ENCODE measurements around the gene TRIM24.
A peak's percentile ranks its signal among the peaks of the same experiment; 100 is the strongest.
"Not testable (repeated sequence)": the region's sequence is repeated elsewhere in the genome, so short reads cannot be mapped to it uniquely, and the experiment has no call there.

Gene TRIM24

DNA sequence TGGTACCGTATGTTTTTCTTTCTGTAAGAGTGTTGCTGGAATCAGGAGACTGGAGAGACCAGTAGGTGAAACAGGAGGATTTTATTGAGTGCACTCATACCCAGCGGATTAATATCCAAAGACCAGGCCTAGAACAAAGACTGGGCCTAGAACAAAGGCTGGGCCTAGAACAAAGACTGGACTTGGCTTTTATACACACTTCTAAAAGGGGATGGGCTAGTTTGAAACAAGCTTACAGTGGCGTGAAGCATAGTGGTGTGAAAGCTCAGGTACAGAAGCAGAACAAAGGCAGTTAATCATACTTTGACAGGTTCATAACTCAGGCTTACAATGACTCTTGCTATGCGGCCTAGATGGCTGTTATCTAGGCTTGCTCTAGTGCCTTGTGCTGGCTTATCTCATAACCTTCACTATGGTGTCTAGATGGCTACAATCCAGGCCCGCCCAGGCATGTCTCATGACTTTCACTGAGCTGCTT, 67.7 kb downstream of the TRIM24 start:
- H3K4me3 ChIP-seq (ENCODE audit: low read depth, low read length): no peak overlapping the region
- DNase-seq: peak; percentile 4

DNA sequence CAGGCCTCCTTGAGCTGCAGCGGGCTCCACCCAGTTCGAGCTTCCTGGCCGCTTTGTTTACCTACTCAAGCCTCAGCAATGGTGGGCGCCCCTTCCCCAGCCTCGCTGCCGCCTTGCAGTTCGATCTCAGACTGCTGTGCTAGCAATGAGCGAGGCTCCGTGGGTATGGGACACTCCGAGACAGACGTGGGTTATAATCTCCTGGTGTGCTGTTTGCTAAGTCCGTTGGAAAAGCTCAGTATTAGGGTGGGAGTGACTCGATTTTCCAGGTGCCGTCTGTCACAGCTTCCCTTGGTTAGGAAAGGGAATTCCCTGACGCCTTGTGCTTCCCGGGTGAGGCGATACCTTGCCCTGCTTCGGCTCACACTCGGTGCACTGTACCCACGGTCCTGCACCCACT, 76.8 kb downstream of the TRIM24 start:
- DNase-seq; H3K27ac ChIP-seq; in situ Hi-C loops (cut with HindIII; ENCODE audit: low pct_ligation_motif_present, low sequenced_read_pairs); H3K27me3 ChIP-seq (replicated peaks); H3K4me3 ChIP-seq (ENCODE audit: low read depth, low read length); H3K36me3 ChIP-seq (replicated peaks): not testable (repeated sequence)

More for the DNA sequence above, 67.7 kb downstream of the TRIM24 start:
- no peak overlapping the region for H3K27ac ChIP-seq
- in situ Hi-C loops (cut with HindIII; ENCODE audit: low pct_ligation_motif_present, low sequenced_read_pairs): no loop called here
- TF ChIP-seq, protein P1, sequence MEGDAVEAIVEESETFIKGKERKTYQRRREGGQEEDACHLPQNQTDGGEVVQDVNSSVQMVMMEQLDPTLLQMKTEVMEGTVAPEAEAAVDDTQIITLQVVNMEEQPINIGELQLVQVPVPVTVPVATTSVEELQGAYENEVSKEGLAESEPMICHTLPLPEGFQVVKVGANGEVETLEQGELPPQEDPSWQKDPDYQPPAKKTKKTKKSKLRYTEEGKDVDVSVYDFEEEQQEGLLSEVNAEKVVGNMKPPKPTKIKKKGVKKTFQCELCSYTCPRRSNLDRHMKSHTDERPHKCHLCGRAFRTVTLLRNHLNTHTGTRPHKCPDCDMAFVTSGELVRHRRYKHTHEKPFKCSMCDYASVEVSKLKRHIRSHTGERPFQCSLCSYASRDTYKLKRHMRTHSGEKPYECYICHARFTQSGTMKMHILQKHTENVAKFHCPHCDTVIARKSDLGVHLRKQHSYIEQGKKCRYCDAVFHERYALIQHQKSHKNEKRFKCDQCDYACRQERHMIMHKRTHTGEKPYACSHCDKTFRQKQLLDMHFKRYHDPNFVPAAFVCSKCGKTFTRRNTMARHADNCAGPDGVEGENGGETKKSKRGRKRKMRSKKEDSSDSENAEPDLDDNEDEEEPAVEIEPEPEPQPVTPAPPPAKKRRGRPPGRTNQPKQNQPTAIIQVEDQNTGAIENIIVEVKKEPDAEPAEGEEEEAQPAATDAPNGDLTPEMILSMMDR (IDR thresholded peaks at IDR 0.05; ENCODE audit: low read depth, low read length, missing control alignments): no peak
- H3K27me3 ChIP-seq (replicated peaks): no peaks in the 10 kb centered on the region
- H3K36me3 ChIP-seq (replicated peaks): peaks cover 8% of the 10 kb centered on the region

DNA sequence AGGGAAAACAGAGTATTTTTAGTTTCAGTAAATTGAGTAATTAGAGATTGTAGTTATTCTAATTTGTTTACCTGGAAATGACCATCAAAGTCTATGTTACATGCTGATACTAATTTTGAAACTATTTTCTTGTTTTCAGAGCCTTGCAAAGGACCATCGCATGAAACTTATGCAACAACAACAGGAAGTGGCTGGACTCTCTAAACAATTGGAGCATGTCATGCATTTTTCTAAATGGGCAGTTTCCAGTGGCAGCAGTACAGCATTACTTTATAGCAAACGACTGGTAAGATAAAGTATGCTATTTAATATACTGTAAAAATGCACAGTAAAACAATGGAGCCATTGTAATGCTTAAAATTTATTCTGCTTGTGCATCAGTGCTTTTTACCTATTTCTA, 78.5 kb downstream of the TRIM24 start:
- in situ Hi-C loops (cut with HindIII; ENCODE audit: low pct_ligation_motif_present, low sequenced_read_pairs): no loop called here

DNA sequence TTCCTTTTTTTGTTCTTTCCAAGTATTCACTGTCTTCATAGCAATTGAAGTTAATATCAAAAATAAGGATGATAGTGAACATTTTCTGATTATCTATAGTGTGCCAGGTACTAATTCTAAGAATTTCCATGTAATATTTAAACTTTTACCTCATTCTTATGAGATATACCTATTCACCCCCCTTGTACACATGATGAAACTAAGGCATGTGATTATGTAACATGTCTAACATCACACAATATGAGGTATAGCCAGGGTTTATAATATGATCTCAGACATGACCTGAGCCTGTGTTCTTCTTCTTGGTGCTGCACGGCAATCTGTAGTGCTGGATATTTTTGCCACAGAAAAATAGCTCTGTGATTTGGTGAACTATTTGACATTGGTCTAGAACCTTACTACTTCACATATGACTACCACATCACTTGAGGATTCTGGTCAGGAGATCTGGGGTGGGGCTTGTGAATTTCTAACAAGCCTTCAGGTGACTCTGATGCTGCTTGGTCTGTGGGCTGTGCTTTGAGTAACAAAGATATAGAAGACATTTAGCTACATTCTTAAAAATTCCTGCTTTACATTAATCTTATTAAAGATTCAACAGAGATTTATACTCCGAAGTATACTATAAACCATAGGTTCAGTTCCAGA, 79.1 kb downstream of the TRIM24 start:
- Histone ChIP-seq H3K4me3 (ENCODE audit: low read depth, low read length) (no peak overlapping the region), H3K27me3 (replicated peaks) (no peaks in the 10 kb centered on the region), H3K27ac (no peak overlapping the region), H3K36me3 (replicated peaks) (peaks cover 3% of the 10 kb centered on the region)
- in situ Hi-C loops (cut with HindIII; ENCODE audit: low pct_ligation_motif_present, low sequenced_read_pairs): no loop called here
- DNase-seq: no peak
- TF ChIP-seq, protein P1 (IDR thresholded peaks at IDR 0.05; ENCODE audit: low read depth, low read length, missing control alignments): no peak

More for the DNA sequence above, 78.5 kb downstream of the TRIM24 start:
- peak; percentile 11 for DNase-seq
- TF ChIP-seq, protein P1 (IDR thresholded peaks at IDR 0.05; ENCODE audit: low read depth, low read length, missing control alignments): no peak
- H3K27ac ChIP-seq: no peak overlapping the region
- H3K36me3 ChIP-seq (replicated peaks): peaks cover 3% of the 10 kb centered on the region
- no peaks in the 10 kb centered on the region for H3K27me3 ChIP-seq (replicated peaks)
- H3K4me3 ChIP-seq (ENCODE audit: low read depth, low read length): no peak overlapping the region

DNA sequence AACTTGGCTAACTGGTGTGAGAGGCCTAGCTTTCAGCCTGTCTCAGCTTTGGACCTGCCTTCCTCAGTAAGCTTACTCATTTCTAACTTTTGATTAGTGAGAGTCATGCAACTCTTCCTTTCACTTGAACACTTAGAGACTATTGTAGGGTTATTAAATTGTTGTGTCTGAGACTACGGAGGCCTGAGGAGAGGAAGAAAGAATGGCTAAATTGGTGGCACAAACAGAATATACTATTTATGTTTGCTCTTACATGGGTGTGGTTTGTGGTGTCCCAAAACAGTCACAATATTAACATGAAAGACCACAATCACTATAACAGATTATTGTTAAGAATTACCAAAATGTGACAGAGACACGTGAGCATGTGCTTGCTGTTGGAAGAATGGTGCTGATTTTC, 82.1 kb downstream of the TRIM24 start:
- in situ Hi-C loops (cut with HindIII; ENCODE audit: low pct_ligation_motif_present, low sequenced_read_pairs): no loop called here
- TF ChIP-seq, protein P1 (IDR thresholded peaks at IDR 0.05; ENCODE audit: low read depth, low read length, missing control alignments): no peak
- Histone ChIP-seq H3K4me3 (ENCODE audit: low read depth, low read length) (no peak overlapping the region), H3K27me3 (replicated peaks) (no peaks in the 10 kb centered on the region), H3K36me3 (replicated peaks) (peaks cover 3% of the 10 kb centered on the region), H3K27ac (no peak overlapping the region)
- DNase-seq: no peak

DNA sequence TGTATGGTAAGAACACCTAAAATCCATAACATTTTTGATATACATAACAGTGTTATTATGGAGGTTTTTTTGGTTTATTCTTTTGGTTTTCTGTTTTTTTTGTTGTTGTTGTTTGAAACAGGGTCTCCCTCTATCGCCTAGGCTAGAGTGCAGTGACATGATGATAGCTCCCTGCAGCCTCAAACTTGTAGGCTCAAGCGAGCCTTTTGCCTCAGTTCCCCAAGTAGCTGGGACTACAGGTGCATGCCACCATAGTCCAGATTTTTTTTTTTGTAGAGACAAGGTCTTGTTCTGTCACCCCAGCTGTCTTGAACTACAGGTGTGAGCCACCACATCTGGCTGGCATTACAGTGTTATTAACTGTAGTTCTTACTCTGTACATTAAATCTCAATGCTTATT, 83.7 kb downstream of the TRIM24 start:
- Histone ChIP-seq H3K27me3 (replicated peaks) (no peaks in the 10 kb centered on the region), H3K27ac (no peak overlapping the region), H3K4me3 (ENCODE audit: low read depth, low read length) (no peak overlapping the region), H3K36me3 (replicated peaks) (peaks cover 3% of the 10 kb centered on the region)
- in situ Hi-C loops (cut with HindIII; ENCODE audit: low pct_ligation_motif_present, low sequenced_read_pairs): no loop called here
- TF ChIP-seq, protein P1 (IDR thresholded peaks at IDR 0.05; ENCODE audit: low read depth, low read length, missing control alignments): no peak
- DNase-seq: no peak

All from brain microvascular endothelial cell (primary cell).